Thyroid gland (tissue), 4 donors: Measurements from ENCODE around the gene GHITM.

ENCODE experiments used
- POLR2A ChIP-seq, 2 donors: fragments of 450-650 bp; IDR thresholded peaks; one replicate each; pipeline ENCODE4 v1.6.1; 2017; ENCODE audit warnings: antibody characterized with exemption in 2 of 2, mild to moderate bottlenecking in 2 of 2, moderate library complexity in 1 of 2
- TF ChIP-seq, protein P1 (sequence below), 6 experiments: fragments of 200-600 bp in 3 of 6; fragments of 450-650 bp in 3 of 6; sonication (generic) in 3 of 6; IDR thresholded peaks; one replicate each; pipeline ENCODE4 v1.5.1; 2016 to 2019; ENCODE audit warnings: antibody characterized with exemption in 6 of 6, mild to moderate bottlenecking in 2 of 6, inconsistent platforms in 1 of 6, moderate library complexity in 1 of 6

DNA sequence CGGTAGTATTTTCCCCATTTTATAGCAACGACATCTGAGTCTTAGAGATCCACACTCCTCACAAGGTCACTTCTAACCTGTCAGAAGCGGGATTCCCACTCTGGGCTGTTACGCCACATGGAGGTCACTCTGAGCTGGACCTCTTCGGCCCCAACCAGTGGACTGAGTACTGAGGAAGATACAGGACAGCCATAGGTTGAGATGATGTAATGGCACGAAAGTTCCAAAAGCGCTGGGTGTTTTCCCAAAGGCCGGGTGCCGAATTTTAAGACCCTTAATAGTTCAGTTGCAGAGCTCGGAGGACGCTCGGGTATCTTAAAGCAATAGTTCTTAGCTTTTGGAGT is 699 bp downstream of the GHITM start:
- TF ChIP-seq, protein P1, sequence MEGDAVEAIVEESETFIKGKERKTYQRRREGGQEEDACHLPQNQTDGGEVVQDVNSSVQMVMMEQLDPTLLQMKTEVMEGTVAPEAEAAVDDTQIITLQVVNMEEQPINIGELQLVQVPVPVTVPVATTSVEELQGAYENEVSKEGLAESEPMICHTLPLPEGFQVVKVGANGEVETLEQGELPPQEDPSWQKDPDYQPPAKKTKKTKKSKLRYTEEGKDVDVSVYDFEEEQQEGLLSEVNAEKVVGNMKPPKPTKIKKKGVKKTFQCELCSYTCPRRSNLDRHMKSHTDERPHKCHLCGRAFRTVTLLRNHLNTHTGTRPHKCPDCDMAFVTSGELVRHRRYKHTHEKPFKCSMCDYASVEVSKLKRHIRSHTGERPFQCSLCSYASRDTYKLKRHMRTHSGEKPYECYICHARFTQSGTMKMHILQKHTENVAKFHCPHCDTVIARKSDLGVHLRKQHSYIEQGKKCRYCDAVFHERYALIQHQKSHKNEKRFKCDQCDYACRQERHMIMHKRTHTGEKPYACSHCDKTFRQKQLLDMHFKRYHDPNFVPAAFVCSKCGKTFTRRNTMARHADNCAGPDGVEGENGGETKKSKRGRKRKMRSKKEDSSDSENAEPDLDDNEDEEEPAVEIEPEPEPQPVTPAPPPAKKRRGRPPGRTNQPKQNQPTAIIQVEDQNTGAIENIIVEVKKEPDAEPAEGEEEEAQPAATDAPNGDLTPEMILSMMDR (IDR thresholded peaks at IDR 0.05) = no peak
- no peak for TF ChIP-seq POLR2A (IDR thresholded peaks at IDR 0.05)
